Activated naive CD4-positive, alpha-beta T cell treated with anti-CD3 and anti-CD28 coated beads, Interleukin-2, amount 50 U/mL, for 16 hours (primary cell): Measurements from ENCODE around the gene CADM1.
"Not testable (repeated sequence)": the region's sequence is repeated elsewhere in the genome, so short reads cannot be mapped to it uniquely, and the experiment has no call there.

Experiments used
- DNase-seq: peaks from one replicate; pipeline ENCODE4 v3.0.0-alpha.2; 2020

CADM1 gene

DNA sequence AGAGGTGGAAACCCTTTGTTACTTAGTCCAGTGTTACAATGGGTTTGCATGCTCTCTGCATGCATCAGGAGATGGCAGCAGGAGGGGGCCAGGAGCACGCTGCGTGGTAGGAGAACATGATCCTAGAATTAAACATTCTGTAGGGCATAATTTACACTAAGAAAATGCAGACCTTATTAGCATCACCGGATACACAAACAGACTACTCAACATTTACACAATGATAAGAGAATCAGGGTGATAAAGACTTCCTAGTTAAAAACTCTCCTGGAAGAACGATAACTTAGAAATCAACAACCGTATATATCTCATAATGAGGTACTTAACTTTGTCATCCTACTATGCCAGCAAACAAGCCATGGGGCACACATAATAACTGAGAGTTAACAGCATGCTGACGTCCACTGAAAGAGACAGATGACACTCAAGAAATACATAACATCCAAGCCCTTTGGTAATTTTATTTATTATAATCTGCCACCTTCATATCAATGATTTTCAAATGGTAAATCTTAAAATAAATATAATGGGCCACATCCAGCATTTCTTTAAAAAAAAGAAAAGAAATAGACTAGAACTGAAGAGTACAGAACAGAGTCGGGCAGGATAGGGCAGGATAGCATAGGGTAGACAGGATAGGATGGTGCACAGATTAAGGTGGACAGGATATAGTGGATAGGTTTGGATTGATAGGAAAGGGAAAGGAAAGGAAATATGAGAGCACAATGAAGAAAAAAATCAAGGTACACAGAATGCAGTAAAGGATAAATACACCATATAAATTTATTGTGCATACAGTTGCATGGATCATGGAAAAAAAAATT lies 27.5 kb downstream of the CADM1 start:
- no peak for DNase-seq

DNA sequence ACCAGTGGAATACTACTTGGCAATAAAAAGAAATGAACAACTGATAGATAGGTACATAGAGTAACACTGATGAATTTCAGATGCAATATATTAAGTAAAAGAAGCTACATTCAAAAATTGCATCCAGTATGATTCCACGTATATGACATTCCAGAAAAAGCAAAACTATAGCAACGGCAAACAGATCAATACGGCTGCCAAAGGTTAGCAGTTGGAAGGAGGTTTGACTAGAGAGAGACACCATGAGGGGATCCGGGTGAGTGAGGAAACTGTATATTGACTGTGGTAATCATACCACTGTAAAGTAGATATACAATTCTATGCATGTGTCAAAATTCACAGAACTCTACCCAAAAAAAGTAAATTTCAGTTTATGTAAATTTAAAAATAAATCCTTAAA lies 28.7 kb downstream of the CADM1 start:
- no peak for DNase-seq

DNA sequence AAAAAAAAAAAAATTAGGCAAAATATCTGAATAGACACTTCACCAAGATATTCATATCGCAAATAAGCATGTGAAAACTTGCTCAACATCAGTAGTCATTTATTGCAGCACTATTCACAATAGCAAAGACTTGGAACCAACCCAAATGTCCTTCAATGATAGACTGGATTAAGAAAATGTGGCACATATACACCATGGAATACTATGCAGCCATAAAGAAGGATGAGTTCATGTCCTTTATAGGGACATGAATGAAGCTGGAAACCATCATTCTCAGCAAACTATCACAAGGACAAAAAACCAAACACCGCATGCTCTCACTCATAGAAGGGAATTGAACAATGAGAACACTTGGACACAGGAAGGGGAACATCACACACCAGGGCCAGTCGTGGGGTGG lies 29.9 kb downstream of the CADM1 start:
- not testable (repeated sequence) for DNase-seq

DNA sequence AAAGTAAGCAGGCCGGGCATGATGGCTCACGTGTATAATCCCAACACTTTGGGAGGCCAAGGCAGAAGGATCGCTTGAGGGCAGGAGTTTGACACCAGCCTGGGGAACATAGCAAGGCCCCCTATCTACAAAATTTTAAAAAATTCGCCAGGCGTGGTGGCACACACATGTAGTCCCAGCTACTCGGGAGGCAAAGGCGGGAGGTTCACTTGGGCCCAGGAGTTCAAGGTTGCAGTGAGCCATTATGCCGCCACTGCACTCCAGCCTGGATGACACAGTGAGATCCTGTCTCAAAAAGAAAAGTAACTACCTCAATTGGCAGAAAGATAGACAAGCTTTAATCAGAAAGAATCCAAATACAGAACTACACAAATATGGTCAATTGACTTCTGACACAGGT lies 31.0 kb downstream of the CADM1 start:
- DNase-seq, result no peak

DNA sequence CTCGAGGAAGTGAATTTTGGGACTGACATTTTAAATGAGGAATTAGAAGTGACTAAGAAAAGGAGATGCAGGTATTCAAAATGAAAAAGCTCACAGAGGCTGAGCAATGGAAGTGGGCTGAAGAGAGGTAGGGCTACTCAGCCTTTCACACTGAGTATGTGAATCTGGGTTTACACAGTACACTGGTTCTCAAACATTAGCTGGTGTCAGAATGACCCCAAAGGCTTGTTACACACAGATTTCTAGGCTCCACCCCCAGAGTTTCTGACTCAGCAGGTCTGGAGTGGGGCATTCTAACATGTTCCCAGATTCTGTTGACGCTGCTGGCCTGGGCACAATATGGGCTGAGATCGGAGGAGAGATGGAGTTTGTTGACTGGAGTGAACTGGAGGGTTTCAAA lies 32.8 kb downstream of the CADM1 start:
- no peak for DNase-seq

DNA sequence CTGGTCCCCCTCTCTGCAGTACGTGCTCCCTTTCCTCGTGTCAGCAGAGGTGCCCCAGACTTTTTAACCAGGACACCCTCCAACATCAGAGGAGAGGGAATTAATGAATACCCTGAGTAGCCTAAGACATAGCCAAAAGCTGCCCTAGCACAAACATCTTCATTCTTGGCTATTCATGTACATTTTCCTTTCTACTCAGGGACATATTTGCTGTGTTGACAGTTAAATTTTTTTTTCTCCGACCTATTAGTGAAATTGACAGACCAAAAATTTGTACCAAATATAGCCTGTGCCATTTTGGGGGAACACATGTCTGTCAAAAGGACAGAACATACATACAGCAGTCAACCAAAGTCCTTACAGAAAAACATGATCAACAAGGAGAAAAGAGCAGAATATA lies 33.3 kb downstream of the CADM1 start:
- DNase-seq, result no peak

DNA sequence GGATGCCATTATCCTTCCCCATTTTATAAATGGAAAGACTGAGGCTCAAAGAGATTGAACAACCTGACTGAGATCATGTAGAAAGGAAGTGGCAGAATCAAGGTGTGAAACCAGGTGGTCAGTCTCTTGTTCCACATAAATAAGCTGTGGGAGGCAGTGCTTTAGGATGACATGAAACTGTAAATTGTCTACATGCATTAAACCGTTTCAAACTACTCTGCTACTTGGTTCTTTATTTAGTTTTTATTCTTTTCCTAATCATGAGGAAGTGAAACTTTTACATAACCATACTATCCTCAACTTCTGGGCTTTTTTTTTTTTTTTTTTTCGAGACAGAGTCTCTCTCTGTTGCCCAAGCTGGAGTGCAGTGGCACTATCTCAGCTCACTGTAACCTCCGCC lies 34.9 kb downstream of the CADM1 start:
- DNase-seq, result no peak

DNA sequence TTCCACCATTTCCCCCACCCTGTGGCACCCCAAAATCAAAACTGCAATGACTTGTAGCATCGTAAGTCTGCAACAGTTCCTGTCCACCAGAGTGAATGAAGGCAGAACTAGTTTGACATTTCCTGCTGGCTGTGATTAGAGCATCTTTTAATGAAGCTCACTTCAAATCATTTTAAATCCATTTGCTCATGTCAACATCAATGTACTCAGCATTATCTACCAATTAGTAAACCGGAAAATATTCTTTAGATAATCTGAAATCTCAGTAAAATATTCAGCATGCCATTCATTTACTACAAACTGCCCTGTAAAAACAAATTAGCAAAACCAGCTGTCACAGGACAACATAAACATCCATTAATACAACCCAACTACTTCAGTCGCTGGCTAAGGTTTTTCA lies 38.1 kb downstream of the CADM1 start:
- DNase-seq, result no peak

DNA sequence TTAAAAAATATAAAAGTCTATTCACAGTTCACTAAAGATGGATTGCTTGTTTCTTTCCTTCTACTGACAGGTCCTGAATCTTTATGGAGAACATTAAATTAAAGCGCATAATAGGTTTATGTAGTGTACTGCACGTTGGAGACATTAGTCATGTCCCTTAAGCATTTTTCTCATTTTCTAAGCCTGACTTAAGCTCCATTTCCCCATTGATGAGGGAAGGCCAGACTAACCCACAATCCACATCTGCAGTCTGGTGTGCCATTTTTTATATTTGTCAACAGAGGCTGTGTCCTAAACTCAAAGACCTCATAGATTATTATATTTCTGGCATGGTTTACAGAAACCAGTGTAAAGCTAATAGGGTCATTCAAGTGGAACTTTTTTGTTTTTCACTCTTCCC lies 39.9 kb downstream of the CADM1 start:
- no peak for DNase-seq

DNA sequence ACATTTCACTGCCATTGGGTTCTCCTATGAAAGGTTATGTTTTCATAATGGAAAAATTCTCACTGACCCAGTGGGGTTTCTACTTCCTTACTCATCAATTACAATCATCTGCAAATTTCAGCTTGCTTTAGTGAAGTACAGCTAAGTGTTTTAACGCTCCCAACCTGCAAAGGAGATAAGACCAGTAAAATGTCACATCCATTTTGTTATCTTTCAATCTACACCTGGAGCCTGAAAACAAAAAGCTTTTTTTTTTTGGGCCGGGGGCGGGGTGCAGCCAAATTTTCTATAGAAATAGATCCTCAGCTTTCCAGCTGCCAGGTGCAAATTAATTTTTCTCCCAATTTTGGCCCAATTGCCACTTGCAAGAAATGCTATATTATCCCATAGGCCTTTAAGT lies 40.6 kb downstream of the CADM1 start:
- DNase-seq, result no peak

DNA sequence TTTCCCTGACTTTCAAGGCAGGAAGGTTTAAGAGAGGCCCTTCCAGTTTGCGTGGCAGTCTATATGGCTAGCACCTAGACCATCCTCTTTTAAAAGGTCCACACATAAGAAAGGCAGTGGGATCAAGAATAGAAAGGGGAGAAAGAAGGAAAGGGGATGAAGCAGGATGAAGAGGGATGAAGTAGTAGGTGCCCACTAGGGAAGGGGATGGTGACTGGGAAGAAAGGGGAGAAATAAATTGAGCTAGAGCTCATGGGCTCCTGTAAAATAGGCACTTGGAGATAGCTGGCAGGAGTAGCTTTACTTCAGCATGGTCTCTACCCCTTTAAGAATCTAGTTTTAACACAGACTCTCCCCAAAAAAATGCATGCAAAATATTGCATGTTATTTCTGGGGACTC lies 41.5 kb downstream of the CADM1 start:
- no peak for DNase-seq

DNA sequence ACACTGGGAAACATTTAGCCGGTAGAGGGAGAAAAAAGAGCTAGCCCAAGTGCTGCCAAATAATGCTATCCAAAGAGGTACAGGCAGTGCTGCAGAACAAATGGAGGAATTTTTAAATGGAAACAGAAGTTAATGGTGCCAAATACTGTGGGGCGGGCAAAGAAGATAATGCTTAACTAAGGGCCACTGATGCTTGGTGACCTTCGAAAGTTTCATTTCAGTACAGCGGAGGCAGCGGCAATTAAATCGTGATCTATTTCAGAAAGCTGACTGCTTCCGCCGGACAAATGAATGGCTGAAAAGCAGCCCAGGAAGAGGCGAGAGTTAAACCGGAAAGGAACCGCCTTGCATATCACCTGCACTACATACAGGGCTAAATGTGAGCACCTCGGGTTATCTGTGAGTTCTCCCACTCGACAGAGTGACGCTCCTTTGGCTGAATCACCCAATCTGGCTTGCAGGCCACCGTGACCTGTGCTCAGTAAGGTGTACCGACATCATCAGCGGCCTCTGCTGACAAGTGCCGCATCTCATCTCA lies 42.1 kb downstream of the CADM1 start:
- DNase-seq, result no peak

DNA sequence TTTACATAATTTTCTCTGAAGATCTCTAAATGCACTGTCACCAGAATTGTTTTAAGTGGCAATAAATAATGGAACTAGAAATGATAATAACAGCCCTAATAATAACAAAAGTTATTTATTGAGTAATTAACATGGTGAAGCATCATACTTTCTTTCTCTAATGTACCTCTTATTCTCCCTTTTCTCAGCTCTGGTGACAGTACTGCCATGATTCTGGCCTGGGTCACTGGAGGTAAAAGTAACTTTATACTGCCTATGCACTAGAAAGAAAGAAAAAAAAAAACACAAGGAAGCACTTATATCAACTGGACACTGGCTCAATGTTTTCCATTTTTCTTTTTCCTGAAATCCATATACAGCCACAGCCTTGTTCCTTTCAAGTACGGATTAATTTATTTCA lies 43.7 kb downstream of the CADM1 start:
- DNase-seq, result no peak

DNA sequence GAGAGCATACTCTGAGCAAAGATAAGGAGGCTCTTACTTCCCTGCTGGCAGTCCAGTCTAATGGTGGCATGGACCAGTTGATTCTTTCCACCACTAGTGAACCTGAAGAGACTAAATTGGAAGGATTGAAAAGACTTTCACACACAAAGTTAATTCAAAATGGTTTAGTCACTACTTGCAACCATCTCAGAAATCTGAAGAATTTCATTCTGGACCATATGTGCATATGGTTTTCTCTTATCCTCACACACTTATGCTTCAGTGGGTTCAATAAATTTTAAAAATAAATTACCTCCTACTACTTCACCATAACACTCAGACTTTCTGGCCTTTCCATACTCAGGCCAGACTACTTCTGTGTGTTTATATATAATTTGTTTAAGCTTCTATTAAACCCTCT lies 44.7 kb downstream of the CADM1 start:
- DNase-seq, result no peak

DNA sequence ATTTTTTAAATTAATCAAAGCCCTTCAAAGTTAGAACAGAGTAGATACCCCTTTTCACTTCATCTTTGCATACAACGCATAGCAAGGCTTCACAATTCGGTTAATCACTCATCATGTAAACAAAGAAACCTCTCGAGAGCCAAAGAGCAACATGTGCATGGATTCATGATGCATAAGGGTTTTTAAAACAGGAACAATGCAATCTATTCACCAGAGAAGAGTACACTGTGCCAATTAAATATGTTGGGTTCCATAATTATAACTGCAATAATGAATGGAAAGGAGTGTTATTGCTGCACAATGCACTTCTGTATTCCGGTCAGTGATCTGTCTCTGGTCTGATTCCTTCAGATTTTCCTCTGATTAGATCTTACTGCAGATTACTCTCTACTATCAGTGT lies 45.3 kb downstream of the CADM1 start:
- no peak for DNase-seq

DNA sequence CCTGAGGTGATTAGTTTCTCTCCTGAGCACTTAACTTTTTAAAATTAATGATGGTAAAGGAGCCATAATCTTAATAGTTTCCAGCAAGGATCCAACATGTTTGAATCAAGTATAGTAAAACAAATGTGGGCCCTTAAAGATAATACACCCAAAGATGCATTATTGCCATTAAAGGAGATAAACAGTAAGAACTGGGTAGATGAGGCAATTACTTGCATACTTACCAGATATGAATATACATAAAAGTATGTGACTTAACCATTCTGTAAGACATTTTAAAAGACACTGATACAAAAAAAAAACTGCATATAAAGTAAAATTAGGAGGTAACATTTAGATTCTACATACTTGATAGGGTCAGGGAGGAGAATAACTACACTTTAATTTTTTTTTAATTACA lies 48.2 kb downstream of the CADM1 start:
- DNase-seq, result no peak

DNA sequence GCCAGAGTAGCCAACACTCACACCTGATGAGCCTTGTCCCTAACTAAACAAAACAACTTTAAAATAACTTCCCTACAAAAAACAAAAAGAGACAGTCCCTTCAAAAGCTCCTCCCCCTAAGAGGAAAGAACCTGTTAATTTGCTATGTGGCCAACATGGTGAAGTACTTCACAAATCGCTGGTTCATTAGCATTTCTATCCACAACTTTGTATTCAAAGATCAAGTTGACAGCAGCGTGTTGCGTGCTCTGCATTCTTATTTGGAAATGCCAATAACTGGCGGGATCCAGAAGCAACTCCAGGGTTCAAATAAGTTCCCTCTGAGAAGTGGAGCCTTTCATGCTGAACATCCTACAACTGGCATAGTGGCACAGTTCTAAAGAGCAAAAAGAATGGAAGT lies 48.6 kb downstream of the CADM1 start:
- DNase-seq, result no peak

DNA sequence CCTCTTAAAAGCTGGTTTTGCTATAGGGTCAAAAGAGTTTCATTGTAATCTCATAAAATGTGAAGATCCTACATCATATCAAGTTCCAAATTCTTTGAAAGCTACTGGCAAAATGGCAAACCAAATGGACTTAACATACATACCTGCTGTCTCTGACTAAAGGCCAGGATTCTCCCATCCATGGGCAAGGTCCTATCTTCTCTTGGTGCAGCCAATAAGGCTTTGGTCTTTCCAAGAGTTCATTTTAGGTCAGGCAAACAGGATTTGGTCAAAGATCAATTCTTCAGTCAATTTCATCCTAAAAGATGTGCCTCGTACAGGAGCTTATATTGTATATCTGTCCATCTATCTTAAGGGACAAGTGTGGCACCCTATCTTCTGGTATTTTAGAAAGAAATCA lies 49.7 kb downstream of the CADM1 start:
- no peak for DNase-seq

DNA sequence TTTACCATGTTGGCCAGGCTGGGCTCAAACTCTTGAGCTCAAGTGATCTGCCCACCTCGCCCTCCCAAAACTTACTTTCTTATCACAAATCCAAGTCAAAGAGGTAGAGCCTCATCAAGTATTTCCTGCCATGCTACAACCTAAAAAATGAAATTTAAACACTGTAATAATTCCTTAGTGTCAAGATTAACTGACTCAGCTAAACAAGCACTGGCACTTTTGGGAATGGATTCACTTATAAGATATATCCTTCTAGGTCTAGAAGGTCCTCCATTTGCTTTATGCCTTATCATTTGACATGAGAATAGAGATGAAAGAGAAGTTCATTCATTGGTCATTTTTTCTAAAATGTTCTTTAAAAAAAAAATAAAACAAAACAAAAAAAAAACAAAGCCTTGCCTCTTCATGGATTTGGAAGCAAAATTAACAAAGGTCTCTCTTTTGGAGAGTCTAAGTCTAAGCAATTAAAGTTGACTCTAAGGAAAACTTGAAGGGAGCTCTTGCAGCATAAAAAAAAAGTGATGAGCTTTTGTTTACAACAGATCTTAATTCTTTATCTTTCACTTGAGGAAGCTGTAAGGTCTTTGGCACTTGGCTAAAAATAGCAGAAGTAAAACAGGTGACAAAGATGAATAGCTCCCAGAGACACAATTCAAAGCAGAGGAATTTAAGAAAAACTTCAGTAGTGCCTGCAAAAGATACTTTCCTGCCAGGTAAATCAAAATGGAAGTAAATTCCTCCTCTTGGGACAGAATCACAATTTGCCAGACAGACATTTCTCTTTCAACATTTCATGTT lies 50.3 kb downstream of the CADM1 start:
- no peak for DNase-seq

DNA sequence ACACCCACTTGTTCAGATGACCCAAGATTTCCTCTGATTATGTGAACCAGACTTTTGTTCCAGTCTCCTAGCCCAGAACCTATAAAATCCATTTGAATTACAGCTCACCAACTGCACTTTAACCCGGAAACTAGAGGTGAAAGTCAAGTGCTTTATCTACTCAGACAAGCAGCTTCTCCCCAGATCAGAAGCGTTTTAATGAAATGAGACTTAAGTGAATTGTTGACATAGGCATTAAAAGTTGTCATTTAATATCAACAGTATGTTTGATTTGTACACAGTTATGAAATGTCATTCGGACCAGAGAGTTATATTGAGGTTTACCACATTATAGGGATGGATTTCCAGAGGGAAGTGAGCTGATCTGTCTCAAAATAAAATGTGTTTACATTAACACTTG lies 52.0 kb downstream of the CADM1 start:
- no peak for DNase-seq

DNA sequence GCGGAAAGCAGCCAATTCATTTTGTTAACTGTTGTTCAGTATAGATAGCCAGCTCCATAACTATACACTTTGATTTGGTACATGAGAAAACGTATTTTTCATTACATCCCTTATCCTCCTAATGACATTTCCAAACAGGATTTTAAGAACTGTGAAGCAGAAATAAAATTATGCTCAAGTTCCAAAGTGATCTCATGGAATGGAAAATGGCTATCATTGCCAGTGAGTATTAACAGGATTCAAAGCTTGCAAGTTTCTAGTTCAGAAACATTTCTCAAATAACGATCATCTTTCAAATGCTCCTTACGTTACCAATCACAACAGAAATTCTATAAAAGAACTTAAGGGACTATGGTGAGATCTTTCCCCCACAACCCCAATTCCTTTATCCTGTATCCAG lies 53.7 kb downstream of the CADM1 start:
- DNase-seq, result no peak

DNA sequence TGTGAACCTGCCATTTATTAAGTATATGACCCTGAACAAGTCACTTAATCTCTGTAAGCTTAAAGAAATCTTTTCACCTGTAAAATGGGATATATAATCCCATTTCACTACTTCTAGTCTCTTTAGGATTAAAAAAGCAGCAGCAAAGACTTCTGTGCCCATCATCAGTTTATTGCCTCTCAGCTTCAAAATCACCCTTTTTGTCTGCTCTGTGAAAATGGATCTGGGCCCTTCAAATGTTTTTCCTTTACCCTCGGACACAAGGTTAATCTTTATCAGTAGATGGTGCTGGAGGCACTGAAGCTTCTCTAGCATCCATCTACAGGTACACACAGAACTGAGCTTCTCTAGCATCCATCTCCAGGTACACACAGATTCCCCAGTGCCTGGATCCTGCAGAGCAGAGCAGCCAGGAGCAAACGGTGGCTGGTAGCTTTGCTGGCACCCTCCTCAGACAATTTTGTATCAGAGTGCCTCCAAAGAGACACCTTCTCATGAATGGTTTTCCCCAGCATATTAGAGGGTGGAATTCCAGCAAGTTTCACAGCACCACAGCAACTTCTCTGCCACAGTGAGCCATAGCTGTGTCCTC lies 56.8 kb downstream of the CADM1 start:
- DNase-seq, result no peak

DNA sequence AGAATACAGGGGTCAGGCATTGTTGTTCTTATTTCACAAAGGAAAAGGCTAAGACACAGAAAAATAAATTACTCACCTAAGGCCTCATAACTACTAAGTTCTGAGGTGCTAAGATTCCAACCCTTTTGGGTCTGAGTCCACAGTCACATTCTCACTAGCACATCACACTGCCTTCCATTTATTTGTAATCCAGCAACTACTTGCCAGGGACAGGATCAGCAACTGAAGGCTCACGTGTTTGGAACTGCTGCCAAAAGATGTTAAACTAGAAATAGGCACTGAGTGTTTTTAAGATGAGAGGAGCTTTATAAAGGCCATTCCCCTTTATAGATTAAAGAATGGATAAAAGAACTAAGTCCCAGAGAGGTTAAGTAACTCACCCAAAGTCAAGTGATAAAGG lies 58.0 kb downstream of the CADM1 start:
- DNase-seq, result no peak

DNA sequence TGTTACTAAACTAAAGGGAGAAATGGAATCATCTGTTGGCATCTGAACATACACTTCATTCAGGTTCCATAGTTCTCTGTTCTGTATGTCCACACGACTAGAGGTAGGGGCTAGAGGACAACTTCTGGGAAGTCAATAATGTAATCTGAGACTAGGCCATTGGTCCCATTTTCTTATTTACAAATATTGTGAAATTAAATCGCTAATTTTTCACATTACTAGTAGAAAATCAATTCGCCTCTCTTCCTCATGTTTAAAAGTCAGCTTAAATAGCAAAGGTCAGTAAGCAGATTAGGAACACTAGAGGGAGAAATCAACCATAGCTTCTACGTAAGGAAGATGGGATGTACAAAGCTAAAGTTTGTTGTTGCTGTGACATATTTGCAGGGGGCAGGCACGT lies 59.7 kb downstream of the CADM1 start:
- no peak for DNase-seq
